Common myeloid progenitor, CD34-positive (primary cell): ENCODE data around the gene ITGBL1.
"Not testable (repeated sequence)": the region's sequence is repeated elsewhere in the genome, so short reads cannot be mapped to it uniquely, and the experiment has no call there.

Experiments
- CTCF ChIA-PET: fragments of 350-600 bp; sonication (Branson Sonifier 250); formaldehyde crosslinking; loops from one replicate; lab custom pipeline; 2021; ENCODE audit warnings: antibody characterized with exemption; lab: Charles Lee
- POLR2A ChIA-PET: fragments of 350-600 bp; sonication (Branson Sonifier 250); formaldehyde crosslinking; loops from one replicate; lab custom pipeline; 2021; ENCODE audit warnings: antibody characterized with exemption; lab: Charles Lee
- DNase-seq, 3 donors: peaks; one replicate each; pipeline versions ENCODE4 v3.0.0 to v3.0.0-alpha.2; 2013
- H3K27ac ChIP-seq, 2 experiments: 1 replicate in 1 of 2; 2 replicates in 1 of 2; pipeline ENCODE4 v1.7.0; 2013; ENCODE audit warnings: inconsistent platforms in 2 of 2, low read length in 2 of 2, mild to moderate bottlenecking in 2 of 2, low read depth in 1 of 2, moderate library complexity in 1 of 2; ENCODE audit not compliant: severe bottlenecking in 2 of 2, insufficient read depth in 1 of 2, poor library complexity in 1 of 2
- H3K27me3 ChIP-seq, 5 experiments: replicated peaks in 2 of 5; 1 replicate in 3 of 5; 2 replicates in 2 of 5; pipeline versions ENCODE4 v1.6.1 to v1.7.0; 2013; ENCODE audit warnings: low read length in 4 of 5, mild to moderate bottlenecking in 2 of 5, moderate library complexity in 2 of 5, inconsistent platforms in 1 of 5; ENCODE audit not compliant: insufficient read depth in 5 of 5, control insufficient read depth in 4 of 5
- H3K36me3 ChIP-seq, 4 experiments: 1 replicate in 2 of 4; 2 replicates in 2 of 4; pipeline versions ENCODE4 v1.6.1 to v1.7.0; 2013; ENCODE audit warnings: low read length in 3 of 4, control low read depth in 1 of 4, mild to moderate bottlenecking in 1 of 4; ENCODE audit not compliant: control insufficient read depth in 4 of 4, insufficient read depth in 4 of 4
- H3K4me1 ChIP-seq, 4 experiments: 1 replicate in 3 of 4; 2 replicates in 1 of 4; pipeline versions ENCODE4 v1.6.1 to v1.7.1; 2013; ENCODE audit warnings: low read length in 3 of 4, mild to moderate bottlenecking in 3 of 4, control low read depth in 1 of 4, inconsistent platforms in 1 of 4, moderate library complexity in 1 of 4; ENCODE audit not compliant: control insufficient read depth in 4 of 4, insufficient read depth in 4 of 4; ENCODE audit errors: control extremely low read depth in 1 of 4
- H3K4me3 ChIP-seq, 7 experiments: 1 replicate in 4 of 7; 2 replicates in 3 of 7; pipeline versions ENCODE4 v1.5.1 to v1.7.0; 2013; ENCODE audit warnings: mild to moderate bottlenecking in 7 of 7, low read length in 6 of 7, moderate library complexity in 6 of 7, inconsistent platforms in 2 of 7, low read depth in 2 of 7, control low read depth in 1 of 7; ENCODE audit not compliant: insufficient read depth in 4 of 7, control insufficient read depth in 1 of 7; ENCODE audit errors: extremely low read depth in 1 of 7
- H3K9me3 ChIP-seq, 5 experiments: 1 replicate in 4 of 5; 2 replicates in 1 of 5; pipeline versions ENCODE4 v1.6.1 to v1.7.1; 2013; ENCODE audit warnings: low read length in 4 of 5, mild to moderate bottlenecking in 2 of 5, inconsistent platforms in 1 of 5, low read depth in 1 of 5, moderate library complexity in 1 of 5; ENCODE audit not compliant: control insufficient read depth in 4 of 5, insufficient read depth in 2 of 5; ENCODE audit errors: control extremely low read depth in 1 of 5
- WGBS: methylation state at CpG from one replicate; pipeline ENCODE4 v1.1.5; 2013; ENCODE audit not compliant: insufficient coverage; 5-methylcytosine and 5-hydroxymethylcytosine counted together

Gene ITGBL1

DNA sequence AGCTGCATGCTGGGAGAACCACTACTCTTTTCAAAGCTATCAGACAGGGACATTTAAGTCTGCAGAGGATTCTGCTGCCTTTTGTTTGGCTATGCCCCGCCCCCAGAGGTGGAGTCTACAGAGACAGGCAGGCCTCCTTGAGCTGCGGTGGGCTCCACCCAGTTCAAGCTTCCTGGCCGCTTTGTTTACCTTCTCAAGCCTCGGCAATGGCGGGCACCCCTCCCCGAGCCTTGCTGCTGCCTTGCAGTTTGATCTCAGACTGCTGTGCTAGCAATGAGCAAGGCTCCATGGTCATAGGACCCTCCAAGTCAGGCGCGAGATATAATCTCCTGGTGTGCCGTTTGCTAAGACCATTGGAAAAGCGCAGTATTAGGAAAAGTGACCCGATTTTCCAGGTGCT lies 92.1 kb downstream of the ITGBL1 start:
- DNase-seq, H3K4me3 ChIP-seq, CTCF ChIA-PET, H3K9me3 ChIP-seq, H3K27ac ChIP-seq, POLR2A ChIA-PET, H3K27me3 ChIP-seq, H3K4me1 ChIP-seq, H3K36me3 ChIP-seq: not testable (repeated sequence)
- WGBS = 94% methylated on average over 11 of the region's 11 CpGs

- no peaks in the 10 kb centered on the region for H3K36me3 ChIP-seq
- no peak overlapping the region for H3K4me3 ChIP-seq
- POLR2A ChIA-PET = no interaction called here
- CTCF ChIA-PET = no interaction called here
- no peaks in the 10 kb centered on the region for H3K27me3 ChIP-seq
- 100% methylated on average over 8 of the region's 9 CpGs for WGBS
- DNase-seq = no peak
- H3K9me3 ChIP-seq = no peaks in the 10 kb centered on the region
- H3K27ac ChIP-seq = no peak overlapping the region
- no peaks in the 10 kb centered on the region for H3K4me1 ChIP-seq
Measured at GRCh38 chr13:101544979-101545378, 92.5 kb downstream of the ITGBL1 start.

DNA sequence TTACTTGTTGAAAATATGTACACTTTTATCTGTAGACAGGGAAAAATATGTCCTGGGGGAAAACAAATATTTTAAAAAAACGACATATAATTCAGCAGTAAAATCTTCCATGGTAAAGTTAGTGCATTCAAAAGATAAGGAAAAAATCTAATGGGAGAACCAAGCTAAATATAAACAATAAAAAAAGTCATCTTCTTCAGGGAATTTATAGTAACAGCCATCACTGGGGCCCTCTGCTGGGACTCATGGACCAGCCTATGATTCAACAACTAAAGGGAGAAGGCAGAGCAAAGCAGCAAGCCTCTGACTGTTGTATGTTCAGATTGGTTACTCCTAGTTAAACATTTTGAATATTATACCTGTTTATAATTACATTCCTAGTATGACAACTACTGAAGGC lies 93.0 kb downstream of the ITGBL1 start:
- CTCF ChIA-PET = no interaction called here
- no CpG with 5 or more reads among the region's 1 CpG for WGBS

DNA sequence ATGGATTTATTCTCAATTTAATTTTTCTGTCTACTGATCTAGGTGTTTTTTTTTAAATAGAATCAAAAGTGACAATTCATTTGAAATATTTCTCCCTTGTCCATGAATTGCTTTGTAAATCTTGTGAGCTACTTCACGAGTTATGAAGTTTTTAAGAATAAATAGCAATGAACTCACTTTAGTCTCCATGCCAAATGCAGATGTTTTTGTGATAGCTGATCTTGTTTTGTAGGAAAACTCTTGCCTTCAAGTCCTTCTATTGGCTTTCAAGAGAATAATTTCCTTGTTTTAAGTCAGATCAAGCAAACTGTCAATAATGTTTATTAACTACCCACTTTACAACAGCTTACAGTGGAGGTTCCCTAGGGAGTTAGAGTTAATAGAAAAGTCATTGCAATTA lies 99.8 kb downstream of the ITGBL1 start:
- DNase-seq = no peak
- Histone ChIP-seq H3K36me3 (no peaks in the 10 kb centered on the region), H3K4me1 (no peaks in the 10 kb centered on the region), H3K4me3 (no peak overlapping the region), H3K27ac (no peak overlapping the region), H3K9me3 (no peaks in the 10 kb centered on the region), H3K27me3 (no peaks in the 10 kb centered on the region)
- no CpG with 5 or more reads among the region's 1 CpG for WGBS
- ChIA-PET CTCF (no interaction called here), POLR2A (no interaction called here)

More for the DNA sequence above, 93.0 kb downstream of the ITGBL1 start:
- DNase-seq = no peak
- no peak overlapping the region for H3K27ac ChIP-seq
- H3K4me1 ChIP-seq = no peaks in the 10 kb centered on the region
- H3K27me3 ChIP-seq = no peaks in the 10 kb centered on the region
- H3K4me3 ChIP-seq = no peak overlapping the region
- H3K36me3 ChIP-seq = no peaks in the 10 kb centered on the region
- H3K9me3 ChIP-seq = no peaks in the 10 kb centered on the region
- POLR2A ChIA-PET = no interaction called here

DNA sequence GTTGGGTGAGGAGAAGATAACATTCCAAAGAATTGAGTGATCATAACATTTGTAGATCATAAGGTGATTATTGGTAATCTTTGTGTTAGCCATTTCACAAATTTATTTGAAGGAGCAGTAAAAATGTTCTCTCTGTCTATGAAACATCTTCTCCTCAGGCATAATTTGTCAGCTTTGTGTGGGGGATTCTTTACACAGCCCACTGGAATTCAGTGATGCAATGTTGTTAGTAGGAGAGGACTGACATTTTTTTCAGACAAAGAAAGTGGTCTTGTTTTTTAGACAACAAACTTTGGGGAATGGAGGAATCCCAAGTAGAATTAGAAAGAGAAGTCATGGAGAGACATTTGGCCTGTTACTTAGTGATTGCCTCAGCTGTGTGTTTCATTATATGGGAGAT lies 100.3 kb downstream of the ITGBL1 start:
- POLR2A ChIA-PET = no interaction called here
- no peak for DNase-seq

DNA sequence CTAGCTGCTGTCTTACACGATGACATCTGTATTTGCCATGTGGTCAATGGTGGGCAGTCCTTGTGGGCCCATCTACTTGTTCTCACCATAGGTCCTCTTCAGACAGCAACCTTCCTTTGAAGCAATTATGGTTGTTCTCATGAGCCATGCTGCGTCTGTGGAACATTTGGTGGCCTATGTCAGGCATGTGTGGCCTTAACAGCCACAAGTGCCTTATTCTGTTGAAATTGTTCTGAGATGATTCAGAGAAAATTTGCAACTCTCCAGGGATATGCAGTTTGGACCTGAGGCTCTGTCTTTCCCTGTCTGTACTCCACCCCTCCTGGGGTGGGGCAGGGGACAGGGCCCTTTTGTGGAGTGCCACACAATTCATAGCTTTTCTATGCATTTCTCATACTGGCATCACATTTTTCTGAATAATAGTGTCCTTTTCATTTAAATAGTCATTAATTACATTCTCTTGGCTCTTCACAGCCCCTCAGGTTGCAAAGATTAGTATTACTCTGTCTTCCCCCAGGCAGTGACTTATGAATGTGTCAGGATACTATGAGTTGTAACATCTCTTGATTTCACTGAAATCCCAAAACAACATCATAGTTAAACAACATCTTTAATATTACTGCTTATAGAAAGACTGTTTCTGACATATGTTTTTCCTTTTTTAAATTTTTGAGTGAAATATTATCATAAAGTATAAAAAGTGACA lies 102.1 kb downstream of the ITGBL1 start:
- Histone ChIP-seq H3K27me3 (no peaks in the 10 kb centered on the region), H3K4me1 (no peaks in the 10 kb centered on the region), H3K4me3 (no peak overlapping the region), H3K9me3 (no peaks in the 10 kb centered on the region), H3K36me3 (no peaks in the 10 kb centered on the region), H3K27ac (no peak overlapping the region)
- CTCF ChIA-PET = no interaction called here
- no peak for DNase-seq
- POLR2A ChIA-PET = no interaction called here
- 100% methylated on average over 1 of the region's 2 CpGs for WGBS

More for the DNA sequence above, 100.3 kb downstream of the ITGBL1 start:
- Histone ChIP-seq H3K36me3 (no peaks in the 10 kb centered on the region), H3K27me3 (no peaks in the 10 kb centered on the region), H3K27ac (no peak overlapping the region), H3K4me1 (no peaks in the 10 kb centered on the region), H3K4me3 (no peak overlapping the region), H3K9me3 (no peaks in the 10 kb centered on the region)
- CTCF ChIA-PET = no interaction called here

DNA sequence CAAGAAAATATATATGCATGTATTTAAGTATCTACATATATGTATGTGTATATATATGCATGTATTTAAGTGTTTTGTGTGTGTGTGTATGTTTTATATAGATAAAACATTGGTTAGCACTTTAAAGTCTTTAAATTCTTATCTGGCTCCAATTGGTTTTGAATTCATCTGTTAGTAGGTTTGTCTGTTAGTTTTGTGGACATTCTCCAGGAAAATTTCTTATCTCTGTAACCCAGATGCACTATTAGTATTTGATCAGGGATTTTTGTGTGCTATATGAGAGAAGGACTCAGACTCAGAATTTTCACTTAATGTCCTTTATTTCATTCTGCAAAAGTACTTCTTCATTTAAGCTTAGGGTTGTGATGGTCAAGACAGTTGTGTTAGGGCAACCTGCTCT lies 103.1 kb downstream of the ITGBL1 start:
- Histone ChIP-seq H3K27me3 (no peaks in the 10 kb centered on the region), H3K27ac (no peak overlapping the region), H3K4me3 (no peak overlapping the region), H3K9me3 (no peaks in the 10 kb centered on the region), H3K36me3 (no peaks in the 10 kb centered on the region), H3K4me1 (no peaks in the 10 kb centered on the region)
- DNase-seq = peak in 2 of 3 donors; percentile 2 to 25
- CTCF ChIA-PET = no interaction called here
- POLR2A ChIA-PET = no interaction called here
